Measurements from ENCODE around the gene ADAMTS12.

GRCh38 chr5:33788922-33789566 lies 102.7 kb downstream of the ADAMTS12 start:
- TF ChIP-seq SIN3A (IDR thresholded peaks at IDR 0.05; ENCODE audit: borderline replicate concordance, insufficient read depth, low read depth, low read length) (no peak), CTCF (IDR thresholded peaks at IDR 0.05) (no peak), POLR2AphosphoS5 (IDR thresholded peaks at IDR 0.05; ENCODE audit: low read depth, low read length) (no peak), REST (IDR thresholded peaks at IDR 0.05; ENCODE audit: insufficient read depth in 1 of 2, low read depth in 2 of 2, low read length in 1 of 2) (no peak), TCF7L2 (IDR thresholded peaks at IDR 0.05; ENCODE audit: low read depth, low read length) (no peak)
